Measurements from ENCODE around the gene SEC61A2. TPM values are rescaled to one million over a fixed set of nuclear protein-coding genes. Genes with fewer than 3 reads are reported as not detected.

Gene SEC61A2
- polyA plus RNA-seq, 1 of the 3 experiments (the other 2 are of a cell fraction) = 11.9 TPM

DNA sequence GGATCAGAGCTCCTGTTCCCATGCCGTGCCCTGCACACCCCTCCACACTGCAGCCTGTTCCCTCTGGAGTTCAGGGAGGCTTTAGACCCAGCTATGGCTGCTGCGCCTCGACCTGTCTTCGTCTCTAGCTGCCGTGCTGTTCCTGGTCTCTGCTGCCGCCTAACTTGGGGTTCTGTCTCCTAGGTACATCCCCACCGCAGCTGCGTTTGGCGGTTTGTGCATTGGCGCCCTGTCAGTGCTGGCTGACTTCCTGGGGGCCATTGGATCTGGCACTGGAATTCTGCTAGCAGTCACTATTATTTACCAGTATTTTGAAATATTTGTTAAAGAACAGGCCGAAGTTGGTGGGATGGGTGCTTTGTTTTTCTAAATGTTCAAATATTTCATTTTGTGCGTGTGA lies 34.6 kb downstream of the SEC61A2 start:
- Histone ChIP-seq H2AFZ (ENCODE audit: low read depth) (no peak overlapping the region), H3K27me3 (ENCODE audit: insufficient read depth) (no peaks in the 10 kb centered on the region), H3K9me3 (no peaks in the 10 kb centered on the region), H3K9ac (no peak overlapping the region), H4K20me1 (ENCODE audit: insufficient read depth) (no peaks in the 10 kb centered on the region), H3K36me3 (replicated peaks in 1 of 2; ENCODE audit: control insufficient read depth in 1 of 2, insufficient read depth in 2 of 2, low read length in 1 of 2) (peaks cover 65 to 74% of the 10 kb centered on the region in 2 experiments), H3K4me1 (ENCODE audit: control insufficient read depth in 1 of 2, insufficient read depth in 2 of 2, low read depth in 1 of 2, low read length in 1 of 2) (peaks cover 0 to 13% of the 10 kb centered on the region in 2 experiments; a peak in 2 of 4 replicates), H3K9me2 (no peaks in the 10 kb centered on the region), H3K27ac (ENCODE audit: low read depth in 2 of 2, low read length in 1 of 2) (no peak overlapping the region; a peak in 1 of 4 replicates), H3K4me3 (ENCODE audit: low read depth in 2 of 2, low read length in 1 of 2) (no peak overlapping the region), H3K4me2 (no peak overlapping the region), H3F3A (replicated peaks; ENCODE audit: insufficient read depth) (peaks cover 5% of the 10 kb centered on the region), H3K79me2 (ENCODE audit: insufficient read depth) (no peaks in the 10 kb centered on the region)
- DNase-seq = no peak
- WGBS (ENCODE audit: low lambda C conversion rate) = 96% methylated on average over 12 of the region's 12 CpGs
- ChIA-PET POLR2A (no interaction called here), CTCF (interaction anchor here (1.0 to 1.1 kb wide), 2 partner anchors 20 to 51 kb away, joined by 3 read pairs; no protein-coding TSS in a partner anchor)
- no peak for TF ChIP-seq RFX5 (IDR thresholded peaks at IDR 0.05; ENCODE audit: low read length)
- TF ChIP-seq, protein P1, sequence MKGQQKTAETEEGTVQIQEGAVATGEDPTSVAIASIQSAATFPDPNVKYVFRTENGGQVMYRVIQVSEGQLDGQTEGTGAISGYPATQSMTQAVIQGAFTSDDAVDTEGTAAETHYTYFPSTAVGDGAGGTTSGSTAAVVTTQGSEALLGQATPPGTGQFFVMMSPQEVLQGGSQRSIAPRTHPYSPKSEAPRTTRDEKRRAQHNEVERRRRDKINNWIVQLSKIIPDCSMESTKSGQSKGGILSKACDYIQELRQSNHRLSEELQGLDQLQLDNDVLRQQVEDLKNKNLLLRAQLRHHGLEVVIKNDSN (IDR thresholded peaks at IDR 0.05; ENCODE audit: borderline replicate concordance, low read depth) = no peak
- no peak for TF ChIP-seq NRF1 (IDR thresholded peaks at IDR 0.05; ENCODE audit: low read depth, low read length)
- TF ChIP-seq, protein P2, sequence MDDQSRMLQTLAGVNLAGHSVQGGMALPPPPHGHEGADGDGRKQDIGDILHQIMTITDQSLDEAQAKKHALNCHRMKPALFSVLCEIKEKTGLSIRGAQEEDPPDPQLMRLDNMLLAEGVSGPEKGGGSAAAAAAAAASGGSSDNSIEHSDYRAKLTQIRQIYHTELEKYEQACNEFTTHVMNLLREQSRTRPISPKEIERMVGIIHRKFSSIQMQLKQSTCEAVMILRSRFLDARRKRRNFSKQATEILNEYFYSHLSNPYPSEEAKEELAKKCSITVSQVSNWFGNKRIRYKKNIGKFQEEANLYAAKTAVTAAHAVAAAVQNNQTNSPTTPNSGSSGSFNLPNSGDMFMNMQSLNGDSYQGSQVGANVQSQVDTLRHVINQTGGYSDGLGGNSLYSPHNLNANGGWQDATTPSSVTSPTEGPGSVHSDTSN (IDR thresholded peaks at IDR 0.05) = no peak
- no peak for TF ChIP-seq SIN3A (IDR thresholded peaks at IDR 0.05; ENCODE audit: borderline replicate concordance, low read depth, low read length)

DNA sequence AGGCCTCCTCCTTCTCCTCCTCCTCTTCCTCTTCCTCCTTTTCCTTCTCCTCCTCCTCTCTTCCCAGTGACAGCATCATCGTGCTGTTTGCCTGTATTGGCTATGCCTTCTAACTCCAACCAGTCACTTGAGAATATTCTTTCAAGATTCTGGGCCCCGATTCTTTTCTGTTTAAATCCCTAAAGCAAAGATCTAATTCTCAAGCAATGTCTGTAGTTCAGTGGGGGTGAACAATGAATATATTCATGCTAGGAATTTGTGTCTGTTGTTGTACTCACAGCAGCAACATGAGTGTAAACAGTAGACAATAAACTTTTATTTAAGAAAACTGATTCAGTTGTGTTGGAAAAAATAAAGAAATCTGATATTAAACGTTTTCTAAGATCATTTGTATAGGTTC lies 35.6 kb downstream of the SEC61A2 start:
- H3F3A ChIP-seq (replicated peaks; ENCODE audit: insufficient read depth) = peaks cover 5% of the 10 kb centered on the region
- WGBS (ENCODE audit: low lambda C conversion rate) = 87% methylated on average over 3 of the region's 3 CpGs
- CTCF ChIA-PET = interaction anchor here (0.6 kb wide), 1 partner anchor 50 kb away, joined by 3 read pairs; no protein-coding TSS in a partner anchor
- H3K9me3 ChIP-seq = no peaks in the 10 kb centered on the region
- H3K27ac ChIP-seq (ENCODE audit: low read depth in 2 of 2, low read length in 1 of 2) = no peak overlapping the region; a peak in 1 of 4 replicates
- POLR2A ChIA-PET = no interaction called here
- TF ChIP-seq, protein P3, sequence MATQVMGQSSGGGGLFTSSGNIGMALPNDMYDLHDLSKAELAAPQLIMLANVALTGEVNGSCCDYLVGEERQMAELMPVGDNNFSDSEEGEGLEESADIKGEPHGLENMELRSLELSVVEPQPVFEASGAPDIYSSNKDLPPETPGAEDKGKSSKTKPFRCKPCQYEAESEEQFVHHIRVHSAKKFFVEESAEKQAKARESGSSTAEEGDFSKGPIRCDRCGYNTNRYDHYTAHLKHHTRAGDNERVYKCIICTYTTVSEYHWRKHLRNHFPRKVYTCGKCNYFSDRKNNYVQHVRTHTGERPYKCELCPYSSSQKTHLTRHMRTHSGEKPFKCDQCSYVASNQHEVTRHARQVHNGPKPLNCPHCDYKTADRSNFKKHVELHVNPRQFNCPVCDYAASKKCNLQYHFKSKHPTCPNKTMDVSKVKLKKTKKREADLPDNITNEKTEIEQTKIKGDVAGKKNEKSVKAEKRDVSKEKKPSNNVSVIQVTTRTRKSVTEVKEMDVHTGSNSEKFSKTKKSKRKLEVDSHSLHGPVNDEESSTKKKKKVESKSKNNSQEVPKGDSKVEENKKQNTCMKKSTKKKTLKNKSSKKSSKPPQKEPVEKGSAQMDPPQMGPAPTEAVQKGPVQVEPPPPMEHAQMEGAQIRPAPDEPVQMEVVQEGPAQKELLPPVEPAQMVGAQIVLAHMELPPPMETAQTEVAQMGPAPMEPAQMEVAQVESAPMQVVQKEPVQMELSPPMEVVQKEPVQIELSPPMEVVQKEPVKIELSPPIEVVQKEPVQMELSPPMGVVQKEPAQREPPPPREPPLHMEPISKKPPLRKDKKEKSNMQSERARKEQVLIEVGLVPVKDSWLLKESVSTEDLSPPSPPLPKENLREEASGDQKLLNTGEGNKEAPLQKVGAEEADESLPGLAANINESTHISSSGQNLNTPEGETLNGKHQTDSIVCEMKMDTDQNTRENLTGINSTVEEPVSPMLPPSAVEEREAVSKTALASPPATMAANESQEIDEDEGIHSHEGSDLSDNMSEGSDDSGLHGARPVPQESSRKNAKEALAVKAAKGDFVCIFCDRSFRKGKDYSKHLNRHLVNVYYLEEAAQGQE (IDR thresholded peaks at IDR 0.05; ENCODE audit: low read depth, low read length) = no peak
- TF ChIP-seq, protein P4, sequence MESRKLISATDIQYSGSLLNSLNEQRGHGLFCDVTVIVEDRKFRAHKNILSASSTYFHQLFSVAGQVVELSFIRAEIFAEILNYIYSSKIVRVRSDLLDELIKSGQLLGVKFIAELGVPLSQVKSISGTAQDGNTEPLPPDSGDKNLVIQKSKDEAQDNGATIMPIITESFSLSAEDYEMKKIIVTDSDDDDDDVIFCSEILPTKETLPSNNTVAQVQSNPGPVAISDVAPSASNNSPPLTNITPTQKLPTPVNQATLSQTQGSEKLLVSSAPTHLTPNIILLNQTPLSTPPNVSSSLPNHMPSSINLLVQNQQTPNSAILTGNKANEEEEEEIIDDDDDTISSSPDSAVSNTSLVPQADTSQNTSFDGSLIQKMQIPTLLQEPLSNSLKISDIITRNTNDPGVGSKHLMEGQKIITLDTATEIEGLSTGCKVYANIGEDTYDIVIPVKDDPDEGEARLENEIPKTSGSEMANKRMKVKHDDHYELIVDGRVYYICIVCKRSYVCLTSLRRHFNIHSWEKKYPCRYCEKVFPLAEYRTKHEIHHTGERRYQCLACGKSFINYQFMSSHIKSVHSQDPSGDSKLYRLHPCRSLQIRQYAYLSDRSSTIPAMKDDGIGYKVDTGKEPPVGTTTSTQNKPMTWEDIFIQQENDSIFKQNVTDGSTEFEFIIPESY (IDR thresholded peaks at IDR 0.05; ENCODE audit: borderline replicate concordance, low read depth) = no peak
- peaks cover 65 to 82% of the 10 kb centered on the region in 2 experiments for H3K36me3 ChIP-seq (replicated peaks in 1 of 2; ENCODE audit: control insufficient read depth in 1 of 2, insufficient read depth in 2 of 2, low read length in 1 of 2)
- H2AFZ ChIP-seq (ENCODE audit: low read depth) = no peak overlapping the region
- no peaks in the 10 kb centered on the region for H3K9me2 ChIP-seq
- DNase-seq = no peak
- H3K9ac ChIP-seq = no peak overlapping the region
- no peaks in the 10 kb centered on the region for H3K27me3 ChIP-seq (ENCODE audit: insufficient read depth)
- no peak overlapping the region for H3K4me2 ChIP-seq
- H3K4me3 ChIP-seq (ENCODE audit: low read depth in 2 of 2, low read length in 1 of 2) = no peak overlapping the region
- no peaks in the 10 kb centered on the region for H4K20me1 ChIP-seq (ENCODE audit: insufficient read depth)
- no peaks in the 10 kb centered on the region for H3K79me2 ChIP-seq (ENCODE audit: insufficient read depth)
- H3K4me1 ChIP-seq (ENCODE audit: control insufficient read depth in 1 of 2, insufficient read depth in 2 of 2, low read depth in 1 of 2, low read length in 1 of 2) = peaks cover 0 to 13% of the 10 kb centered on the region in 2 experiments; a peak in 2 of 4 replicates
